ENCODE data around the gene USP21. TPM values are rescaled to one million over a fixed set of nuclear protein-coding genes. Genes with fewer than 3 reads are reported as not detected.
A peak's percentile ranks its signal among the peaks of the same experiment; 100 is the strongest.

The USP21 gene
- total and polyA plus RNA-seq, 11 donors, result 12.3 to 20.0 (median 14.1) TPM

DNA sequence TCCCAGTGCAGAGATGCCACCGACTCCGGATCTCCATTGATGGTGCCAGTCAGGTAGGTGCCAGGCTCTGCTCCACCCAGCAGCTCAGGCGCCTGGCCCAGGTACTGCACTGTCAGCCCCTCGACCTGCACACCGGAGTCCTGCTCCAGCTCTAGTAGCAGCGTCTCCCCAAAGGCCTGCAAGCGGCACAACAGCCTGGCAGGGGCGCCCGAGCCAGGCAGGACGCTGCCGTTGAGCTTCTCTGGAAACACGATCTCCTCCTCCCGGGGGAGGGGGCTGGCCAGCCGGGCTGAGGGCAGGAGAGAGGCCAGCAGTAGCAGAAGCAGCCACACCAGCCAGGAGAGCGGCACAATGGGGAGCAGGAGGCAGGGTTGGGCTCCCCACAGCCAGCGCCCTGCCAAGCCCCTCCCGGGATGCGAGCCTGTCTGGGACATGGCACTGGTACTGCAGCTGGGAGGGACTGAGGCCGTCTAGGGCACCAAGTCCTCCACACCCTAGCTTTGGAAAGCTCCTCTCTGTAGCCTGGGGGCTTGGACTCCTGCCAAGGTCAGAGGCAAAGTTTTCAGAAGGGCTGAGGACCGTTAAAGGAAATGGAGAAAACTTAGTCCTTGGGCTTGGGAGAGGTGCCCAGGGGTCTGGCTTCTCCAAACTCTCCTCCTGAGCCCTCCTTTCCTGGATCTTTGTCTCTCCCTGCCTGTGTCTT, 39.0 kb downstream of the USP21 start:
- intact Hi-C loops (cut with DNase I), result loop anchor here in 1 of 10 donors (10.0 kb wide), 1 partner anchor 186 kb away; no protein-coding TSS in a partner anchor
- DNase-seq (peak in 4 of 5 donors; percentile 49 to 71 (median 52)), ATAC-seq (no peak)
- H3K4me3 ChIP-seq, result peak overlapping the region; percentile 13 to 62 (median 56)
- 23 to 33% (median 26%) methylated on average over 17 to 20 of the region's 20 CpGs for WGBS, 4 donors
- H3K36me3 ChIP-seq, result peaks cover 0 to 30% (median 0%) of the 10 kb centered on the region in 9 donors
- H3K27me3 ChIP-seq, result no peaks in the 10 kb centered on the region
- H3K9me3 ChIP-seq, result no peaks in the 10 kb centered on the region
- peaks cover 3 to 89% (median 66%) of the 10 kb centered on the region in 12 donors for H3K4me1 ChIP-seq
- TF ChIP-seq, protein P1, sequence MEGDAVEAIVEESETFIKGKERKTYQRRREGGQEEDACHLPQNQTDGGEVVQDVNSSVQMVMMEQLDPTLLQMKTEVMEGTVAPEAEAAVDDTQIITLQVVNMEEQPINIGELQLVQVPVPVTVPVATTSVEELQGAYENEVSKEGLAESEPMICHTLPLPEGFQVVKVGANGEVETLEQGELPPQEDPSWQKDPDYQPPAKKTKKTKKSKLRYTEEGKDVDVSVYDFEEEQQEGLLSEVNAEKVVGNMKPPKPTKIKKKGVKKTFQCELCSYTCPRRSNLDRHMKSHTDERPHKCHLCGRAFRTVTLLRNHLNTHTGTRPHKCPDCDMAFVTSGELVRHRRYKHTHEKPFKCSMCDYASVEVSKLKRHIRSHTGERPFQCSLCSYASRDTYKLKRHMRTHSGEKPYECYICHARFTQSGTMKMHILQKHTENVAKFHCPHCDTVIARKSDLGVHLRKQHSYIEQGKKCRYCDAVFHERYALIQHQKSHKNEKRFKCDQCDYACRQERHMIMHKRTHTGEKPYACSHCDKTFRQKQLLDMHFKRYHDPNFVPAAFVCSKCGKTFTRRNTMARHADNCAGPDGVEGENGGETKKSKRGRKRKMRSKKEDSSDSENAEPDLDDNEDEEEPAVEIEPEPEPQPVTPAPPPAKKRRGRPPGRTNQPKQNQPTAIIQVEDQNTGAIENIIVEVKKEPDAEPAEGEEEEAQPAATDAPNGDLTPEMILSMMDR (IDR thresholded peaks at IDR 0.05), result peak in 1 of 12 donors; percentile 8
- TF ChIP-seq POLR2A (IDR thresholded peaks at IDR 0.05), result no peak
- peak overlapping the region; percentile 93 to 99 (median 97) for H3K27ac ChIP-seq

DNA sequence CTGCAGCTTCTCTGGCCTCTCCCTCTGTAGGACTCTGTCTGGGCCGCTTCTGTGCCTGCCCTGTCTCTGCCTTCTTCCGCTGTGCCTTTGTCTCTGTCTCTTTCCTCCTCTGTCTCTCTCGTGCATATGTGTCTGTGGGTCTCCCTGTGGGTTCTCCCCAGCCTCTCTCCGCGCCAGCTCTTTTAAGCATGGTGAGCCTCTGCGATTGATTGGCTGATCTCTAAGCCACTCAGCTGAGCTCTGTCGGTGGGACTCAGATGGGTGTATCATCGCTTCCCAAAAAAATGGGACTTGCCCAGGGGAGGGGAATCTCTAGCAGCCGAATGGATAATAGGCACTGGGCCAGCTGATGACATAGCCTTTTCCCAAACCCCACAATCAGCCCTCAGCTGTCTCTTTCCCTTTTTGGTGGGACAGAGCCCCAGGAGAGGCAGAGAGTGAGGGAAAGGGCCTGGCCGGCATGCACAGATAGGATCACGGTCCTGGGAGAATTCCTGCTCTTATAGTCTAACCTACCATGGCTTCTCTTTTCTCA, 39.7 kb downstream of the USP21 start, which contains the start of gene ADAMTS4:
TSS of gene ADAMTS4 (minus strand) at position 158 of the 535 bp plus-strand sequence. CDS start 427 bp downstream, outside the sequence.
- intact Hi-C loops (cut with DNase I), result loop anchor here in 1 of 10 donors (10.0 kb wide), 1 partner anchor 186 kb away; no protein-coding TSS in a partner anchor
- H3K27ac ChIP-seq, result peak within 1 kb of the TSS; percentile 93 to 99 (median 97)

DNA sequence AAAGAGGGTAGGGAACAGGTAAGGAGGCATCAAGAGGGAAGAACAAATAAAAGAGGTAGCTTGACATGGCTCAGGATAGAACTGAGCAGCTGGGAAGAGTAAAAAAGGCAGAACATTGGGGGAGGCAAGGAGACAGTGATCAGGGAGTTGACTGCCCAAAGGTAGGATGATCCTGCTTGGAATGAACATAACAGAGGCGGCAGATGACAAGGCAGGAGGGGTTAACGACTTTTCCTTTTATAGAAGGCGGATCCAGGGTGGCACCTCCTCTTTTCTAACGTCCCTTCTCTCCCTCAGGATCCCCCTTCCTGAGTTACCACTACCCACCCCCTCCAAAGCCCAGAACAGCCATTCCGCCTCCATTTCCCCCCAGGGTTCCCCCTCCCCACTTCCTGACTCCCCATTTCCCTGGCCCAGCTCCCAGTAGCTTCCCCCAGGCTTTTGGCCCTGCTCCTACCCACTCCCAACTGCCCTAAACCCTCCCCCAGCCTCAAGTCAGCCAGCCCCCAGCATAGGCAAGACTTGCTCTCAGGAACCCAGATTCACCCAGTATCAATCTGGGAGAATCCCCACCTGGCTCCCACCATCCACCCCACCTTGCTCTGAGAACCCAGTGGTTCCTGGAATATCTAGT, 40.3 kb downstream of the USP21 start:
- Histone ChIP-seq H3K4me1 (peaks cover 6 to 90% (median 71%) of the 10 kb centered on the region in 12 donors), H3K4me3 (peak overlapping the region in 2 of 12 donors; percentile 4 to 60), H3K27ac (peak overlapping the region; percentile 93 to 99 (median 97)), H3K36me3 (peaks cover 0 to 32% (median 12%) of the 10 kb centered on the region in 9 donors), H3K27me3 (no peaks in the 10 kb centered on the region), H3K9me3 (no peaks in the 10 kb centered on the region)
- DNase-seq, result peak in 1 of 5 donors; percentile 64
- no peak for TF ChIP-seq POLR2A (IDR thresholded peaks at IDR 0.05)
- TF ChIP-seq, protein P1 (IDR thresholded peaks at IDR 0.05), result no peak
- intact Hi-C loops (cut with DNase I), result loop anchor here in 2 of 10 donors (5.0 to 10.0 kb wide), 2 partner anchors 183 to 185 kb away; no protein-coding TSS in a partner anchor
- 43 to 48% (median 47%) methylated on average over 5 of the region's 5 CpGs for WGBS, 4 donors
- no peak for ATAC-seq

More for the DNA sequence above, 39.7 kb downstream of the USP21 start, which contains the start of gene ADAMTS4:
- TF ChIP-seq, protein P1 (IDR thresholded peaks at IDR 0.05), result no peak
- TF ChIP-seq POLR2A (IDR thresholded peaks at IDR 0.05), result peak; percentile 8 to 83
- DNase-seq (peak; percentile 74 to 87 (median 80)), ATAC-seq (peak in 3 of 4 donors; percentile 24 to 45 (median 31))
- H3K4me1 ChIP-seq, result peaks cover 6 to 90% (median 67%) of the 10 kb centered on the region in 12 donors
- H3K9me3 ChIP-seq, result no peaks in the 10 kb centered on the region
- peaks cover 0 to 30% (median 6%) of the 10 kb centered on the region in 9 donors for H3K36me3 ChIP-seq
- peak within 1 kb of the TSS; percentile 13 to 62 (median 56) for H3K4me3 ChIP-seq
- no peaks in the 10 kb centered on the region for H3K27me3 ChIP-seq
- 51 to 55% (median 52%) methylated on average over 11 of the region's 11 CpGs for WGBS, 4 donors

Data from heart left ventricle (tissue), 16 donors.